ENCODE data around the gene RNU5D-1. TPM values are rescaled to one million over a fixed set of nuclear protein-coding genes. Genes with fewer than 3 reads are reported as not detected.

The RNU5D-1 gene
- total and polyA plus RNA-seq, 5 donors from 2014 or later = not detected

DNA sequence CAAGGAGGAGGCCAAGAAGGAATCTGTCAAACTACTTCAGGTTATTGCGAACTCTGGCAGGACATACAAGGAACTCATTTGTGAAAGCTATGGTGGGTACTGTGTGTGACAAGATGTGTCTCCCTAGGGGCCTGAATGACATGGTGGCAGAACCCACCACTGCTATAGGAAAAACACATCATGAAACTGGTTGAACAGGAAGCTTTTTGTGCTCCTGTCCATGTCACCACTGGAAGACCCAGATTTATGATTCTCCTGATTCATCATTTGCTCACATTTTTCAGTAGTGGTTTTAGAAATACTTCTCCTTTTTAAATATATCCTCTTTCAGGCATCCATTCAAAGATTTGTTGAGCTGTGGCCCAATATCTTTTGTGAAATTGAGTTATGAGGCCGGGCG lies 32.8 kb downstream of the RNU5D-1 start:
- Histone ChIP-seq H3K4me3 (ENCODE audit: low read depth, low read length) (no peak overlapping the region), H3K4me1 (ENCODE audit: control insufficient read depth, insufficient read depth, low read length, poor library complexity, severe bottlenecking) (peaks cover 9% of the 10 kb centered on the region), H3K36me3 (ENCODE audit: control insufficient read depth, insufficient read depth, low read length) (no peaks in the 10 kb centered on the region), H3K9me3 (ENCODE audit: control insufficient read depth in 2 of 2, low read length in 2 of 2) (no peaks in the 10 kb centered on the region), H3K27ac (ENCODE audit: insufficient read depth, low read length, poor library complexity, severe bottlenecking) (no peak overlapping the region), H3K27me3 (ENCODE audit: control insufficient read depth, insufficient read depth, low read length) (no peaks in the 10 kb centered on the region)
- no peak for ATAC-seq (ENCODE audit: low read depth in 2 of 2)
- no peak for DNase-seq
- no peak overlapping the region for H3K4me3 Mint-ChIP-seq
- peaks cover 0 to 16% (median 5%) of the 10 kb centered on the region in 4 donors for H3K4me1 Mint-ChIP-seq
- no peak overlapping the region for H3K27ac Mint-ChIP-seq
- no peaks in the 10 kb centered on the region for H3K9me3 Mint-ChIP-seq
- no peaks in the 10 kb centered on the region for H3K36me3 Mint-ChIP-seq
- no peaks in the 10 kb centered on the region for H3K27me3 Mint-ChIP-seq

DNA sequence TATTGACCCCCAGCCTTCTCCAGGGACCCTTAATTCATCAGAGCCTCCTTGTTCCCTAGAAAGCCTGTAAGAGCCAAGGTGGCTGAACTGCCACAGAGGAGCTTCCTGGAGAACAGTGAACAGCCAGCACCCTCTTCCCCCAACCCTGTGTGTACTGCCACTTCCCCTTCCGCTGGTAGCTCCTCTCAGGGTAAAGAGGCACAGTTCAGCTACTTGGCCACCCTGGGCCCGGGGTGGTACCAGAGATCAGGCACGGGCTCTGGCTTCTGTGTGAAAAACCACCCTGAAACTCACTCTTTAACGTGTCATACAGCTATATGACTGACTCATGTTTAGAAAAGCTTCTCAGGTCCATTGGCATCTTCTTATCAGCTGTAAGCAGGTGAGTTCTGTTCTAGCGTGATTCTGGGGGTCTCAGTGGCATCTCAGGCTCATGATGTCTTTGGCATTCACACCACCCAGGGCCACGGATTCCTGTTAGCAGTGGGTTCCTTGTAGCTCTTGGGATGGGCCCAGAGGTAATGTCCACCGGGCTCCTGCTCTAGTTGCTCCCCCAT lies 34.1 kb downstream of the RNU5D-1 start:
- H3K27me3 Mint-ChIP-seq = no peaks in the 10 kb centered on the region
- ATAC-seq (ENCODE audit: low read depth in 2 of 2) (peak; percentile 93 to 97), DNase-seq (peak in 2 of 3 donors; percentile 42 to 75)
- no peaks in the 10 kb centered on the region for H3K9me3 Mint-ChIP-seq
- Histone ChIP-seq H3K27me3 (ENCODE audit: control insufficient read depth, insufficient read depth, low read length) (no peaks in the 10 kb centered on the region), H3K9me3 (ENCODE audit: control insufficient read depth in 2 of 2, low read length in 2 of 2) (no peaks in the 10 kb centered on the region), H3K36me3 (ENCODE audit: control insufficient read depth, insufficient read depth, low read length) (no peaks in the 10 kb centered on the region), H3K4me1 (ENCODE audit: control insufficient read depth, insufficient read depth, low read length, poor library complexity, severe bottlenecking) (peaks cover 9% of the 10 kb centered on the region), H3K4me3 (ENCODE audit: low read depth, low read length) (peak overlapping the region; percentile 21), H3K27ac (ENCODE audit: insufficient read depth, low read length, poor library complexity, severe bottlenecking) (no peak overlapping the region)
- H3K36me3 Mint-ChIP-seq = no peaks in the 10 kb centered on the region
- H3K4me1 Mint-ChIP-seq = peaks cover 0 to 16% (median 5%) of the 10 kb centered on the region in 4 donors
- peak overlapping the region in 3 of 4 donors; percentile 40 to 59 (median 50) for H3K4me3 Mint-ChIP-seq
- H3K27ac Mint-ChIP-seq = peak overlapping the region in 2 of 3 donors; percentile 78 to 86

DNA sequence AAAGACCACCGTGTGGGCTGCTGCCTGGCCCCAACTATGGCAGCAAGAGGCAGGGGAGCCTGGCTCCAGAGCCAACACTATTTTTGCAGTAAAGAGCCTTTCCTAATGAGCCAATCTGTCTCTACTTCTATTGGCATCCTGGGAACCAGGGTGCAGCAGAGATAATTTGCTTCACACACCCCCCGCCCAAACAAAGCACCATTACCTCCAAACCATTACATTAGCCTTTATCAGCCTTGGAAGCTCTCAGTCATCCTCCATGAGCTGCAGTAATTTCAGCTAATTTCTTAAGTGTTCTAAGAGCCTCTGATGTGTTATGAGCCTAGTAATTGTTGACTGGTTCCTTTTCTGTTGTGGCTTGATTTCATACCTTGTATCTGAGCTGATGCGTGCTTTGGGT lies 34.9 kb downstream of the RNU5D-1 start:
- Histone ChIP-seq H3K36me3 (ENCODE audit: control insufficient read depth, insufficient read depth, low read length) (no peaks in the 10 kb centered on the region), H3K4me3 (ENCODE audit: low read depth, low read length) (no peak overlapping the region), H3K9me3 (ENCODE audit: control insufficient read depth in 2 of 2, low read length in 2 of 2) (no peaks in the 10 kb centered on the region), H3K4me1 (ENCODE audit: control insufficient read depth, insufficient read depth, low read length, poor library complexity, severe bottlenecking) (peaks cover 9% of the 10 kb centered on the region), H3K27me3 (ENCODE audit: control insufficient read depth, insufficient read depth, low read length) (no peaks in the 10 kb centered on the region), H3K27ac (ENCODE audit: insufficient read depth, low read length, poor library complexity, severe bottlenecking) (no peak overlapping the region)
- ATAC-seq (ENCODE audit: low read depth in 2 of 2) = no peak
- Mint-ChIP-seq H3K4me1 (peaks cover 0 to 16% (median 5%) of the 10 kb centered on the region in 4 donors), H3K27me3 (no peaks in the 10 kb centered on the region), H3K4me3 (no peak overlapping the region), H3K27ac (no peak overlapping the region), H3K9me3 (no peaks in the 10 kb centered on the region), H3K36me3 (no peaks in the 10 kb centered on the region)
- DNase-seq = no peak

DNA sequence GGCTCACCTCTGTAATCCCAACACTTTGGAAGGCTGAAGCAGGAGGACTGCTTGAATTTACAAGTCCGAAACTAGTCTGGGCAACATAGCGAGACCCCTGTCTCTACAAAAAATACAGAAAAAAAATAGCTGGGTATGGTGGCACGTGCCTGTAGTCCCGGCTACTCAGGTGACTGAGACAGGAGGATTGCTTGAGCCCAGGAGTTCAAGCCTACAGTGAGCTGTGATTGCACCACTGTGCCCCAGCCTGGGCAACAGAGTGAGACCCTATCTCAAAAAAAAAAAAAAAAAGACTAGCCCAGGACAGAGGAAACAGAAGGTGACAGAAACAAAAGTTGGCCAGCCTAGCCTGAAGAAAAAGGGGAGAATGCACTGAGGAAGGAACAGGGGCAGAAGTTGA lies 35.3 kb downstream of the RNU5D-1 start:
- Mint-ChIP-seq H3K27ac (no peak overlapping the region), H3K9me3 (no peaks in the 10 kb centered on the region), H3K4me3 (no peak overlapping the region), H3K4me1 (peaks cover 0 to 16% (median 5%) of the 10 kb centered on the region in 4 donors), H3K27me3 (no peaks in the 10 kb centered on the region), H3K36me3 (no peaks in the 10 kb centered on the region)
- ATAC-seq (ENCODE audit: low read depth in 2 of 2) (no peak), DNase-seq (no peak)
- Histone ChIP-seq H3K36me3 (ENCODE audit: control insufficient read depth, insufficient read depth, low read length) (no peaks in the 10 kb centered on the region), H3K27ac (ENCODE audit: insufficient read depth, low read length, poor library complexity, severe bottlenecking) (no peak overlapping the region), H3K9me3 (ENCODE audit: control insufficient read depth in 2 of 2, low read length in 2 of 2) (no peaks in the 10 kb centered on the region), H3K4me3 (ENCODE audit: low read depth, low read length) (no peak overlapping the region), H3K4me1 (ENCODE audit: control insufficient read depth, insufficient read depth, low read length, poor library complexity, severe bottlenecking) (peaks cover 9% of the 10 kb centered on the region), H3K27me3 (ENCODE audit: control insufficient read depth, insufficient read depth, low read length) (no peaks in the 10 kb centered on the region)

DNA sequence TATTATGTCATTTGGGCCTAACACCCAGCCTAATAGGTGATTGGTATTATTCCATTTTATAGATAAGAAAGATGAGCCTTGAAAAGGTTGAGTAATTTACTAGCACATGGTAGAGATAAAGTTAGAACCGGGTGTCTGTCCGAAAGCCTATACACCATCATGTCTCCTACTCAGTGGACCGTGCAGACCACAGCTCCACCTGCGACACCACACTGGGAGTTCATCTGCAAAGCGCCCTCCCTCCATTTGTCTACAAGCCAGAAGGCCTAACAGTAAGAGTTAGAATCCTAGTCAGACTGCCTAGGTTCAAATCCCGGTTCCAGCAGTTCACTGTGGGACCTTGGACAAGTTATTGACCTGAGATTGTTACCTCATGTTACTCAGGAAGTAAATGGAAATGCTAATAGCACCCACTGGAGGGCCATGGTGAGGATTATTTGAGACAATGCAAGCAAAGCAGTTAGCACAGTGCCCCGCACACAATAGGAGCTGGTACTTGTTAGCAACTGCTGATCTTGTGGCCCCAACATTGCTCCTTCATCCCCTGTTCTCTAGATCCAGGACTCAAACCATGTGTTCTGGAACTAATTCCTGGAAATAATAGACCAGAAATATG lies 36.0 kb downstream of the RNU5D-1 start:
- Histone ChIP-seq H3K27me3 (ENCODE audit: control insufficient read depth, insufficient read depth, low read length) (no peaks in the 10 kb centered on the region), H3K9me3 (ENCODE audit: control insufficient read depth in 2 of 2, low read length in 2 of 2) (no peaks in the 10 kb centered on the region), H3K36me3 (ENCODE audit: control insufficient read depth, insufficient read depth, low read length) (no peaks in the 10 kb centered on the region), H3K27ac (ENCODE audit: insufficient read depth, low read length, poor library complexity, severe bottlenecking) (no peak overlapping the region), H3K4me3 (ENCODE audit: low read depth, low read length) (no peak overlapping the region), H3K4me1 (ENCODE audit: control insufficient read depth, insufficient read depth, low read length, poor library complexity, severe bottlenecking) (peaks cover 9% of the 10 kb centered on the region)
- no peak overlapping the region for H3K27ac Mint-ChIP-seq
- H3K4me1 Mint-ChIP-seq = peaks cover 0 to 16% (median 5%) of the 10 kb centered on the region in 4 donors
- no peak overlapping the region for H3K4me3 Mint-ChIP-seq
- no peaks in the 10 kb centered on the region for H3K9me3 Mint-ChIP-seq
- peaks cover 5% of the 10 kb centered on the region for H3K27me3 Mint-ChIP-seq
- no peak for ATAC-seq (ENCODE audit: low read depth in 2 of 2)
- H3K36me3 Mint-ChIP-seq = no peaks in the 10 kb centered on the region
- DNase-seq = no peak

DNA sequence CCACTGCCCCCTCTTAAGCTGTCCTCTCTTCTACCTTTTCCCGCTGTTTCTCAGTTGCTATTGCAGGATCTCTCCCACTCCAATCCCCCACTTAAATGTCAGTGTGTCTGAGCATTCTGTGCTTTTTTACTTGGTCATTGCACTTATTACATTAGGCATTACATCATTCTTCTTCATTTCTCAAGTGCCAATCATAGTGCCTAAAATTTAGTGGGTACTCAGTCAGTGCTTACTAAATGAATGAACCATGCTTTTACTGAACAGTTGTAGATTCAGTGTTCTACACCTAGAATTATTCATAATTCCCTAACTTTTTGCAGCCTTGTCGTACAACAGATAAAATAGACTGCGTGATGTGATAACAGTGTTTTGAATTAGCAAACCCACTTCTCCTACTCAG lies 37.1 kb downstream of the RNU5D-1 start:
- no peaks in the 10 kb centered on the region for H3K36me3 Mint-ChIP-seq
- Histone ChIP-seq H3K27ac (ENCODE audit: insufficient read depth, low read length, poor library complexity, severe bottlenecking) (no peak overlapping the region), H3K4me3 (ENCODE audit: low read depth, low read length) (no peak overlapping the region), H3K36me3 (ENCODE audit: control insufficient read depth, insufficient read depth, low read length) (no peaks in the 10 kb centered on the region), H3K9me3 (ENCODE audit: control insufficient read depth in 2 of 2, low read length in 2 of 2) (no peaks in the 10 kb centered on the region), H3K27me3 (ENCODE audit: control insufficient read depth, insufficient read depth, low read length) (no peaks in the 10 kb centered on the region), H3K4me1 (ENCODE audit: control insufficient read depth, insufficient read depth, low read length, poor library complexity, severe bottlenecking) (peaks cover 9% of the 10 kb centered on the region)
- peaks cover 5% of the 10 kb centered on the region for H3K27me3 Mint-ChIP-seq
- peaks cover 0 to 16% (median 5%) of the 10 kb centered on the region in 4 donors for H3K4me1 Mint-ChIP-seq
- H3K27ac Mint-ChIP-seq = no peak overlapping the region
- DNase-seq (no peak), ATAC-seq (ENCODE audit: low read depth in 2 of 2) (no peak)
- no peaks in the 10 kb centered on the region for H3K9me3 Mint-ChIP-seq
- H3K4me3 Mint-ChIP-seq = no peak overlapping the region

DNA sequence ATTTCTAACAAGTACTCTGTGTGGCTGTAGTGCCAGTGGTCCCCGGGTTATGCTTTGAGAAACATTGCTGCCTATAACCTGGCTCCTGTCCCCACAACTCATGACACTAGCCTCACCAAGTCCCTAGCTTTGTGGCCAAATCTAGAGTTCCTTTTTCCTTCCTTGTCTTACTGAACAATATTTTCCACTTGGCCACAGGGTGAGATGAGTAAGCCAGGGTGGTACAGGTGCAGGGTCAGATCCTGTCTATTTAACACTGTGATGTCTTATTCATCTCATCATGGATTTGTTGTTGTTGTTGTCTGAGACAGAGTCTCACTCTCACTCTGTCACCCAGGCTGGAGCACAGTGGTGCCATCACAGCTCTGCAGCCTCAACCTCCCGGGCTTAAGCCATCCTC lies 37.8 kb downstream of the RNU5D-1 start:
- peaks cover 0 to 16% (median 5%) of the 10 kb centered on the region in 4 donors for H3K4me1 Mint-ChIP-seq
- no peaks in the 10 kb centered on the region for H3K27me3 ChIP-seq (ENCODE audit: control insufficient read depth, insufficient read depth, low read length)
- no peak for ATAC-seq (ENCODE audit: low read depth in 2 of 2)
- H3K27me3 Mint-ChIP-seq = peaks cover 5% of the 10 kb centered on the region
- no peak overlapping the region for H3K4me3 Mint-ChIP-seq
- peak overlapping the region in 1 of 3 donors; percentile 26 for H3K27ac Mint-ChIP-seq
- DNase-seq = no peak
- no peaks in the 10 kb centered on the region for H3K36me3 ChIP-seq (ENCODE audit: control insufficient read depth, insufficient read depth, low read length)
- H3K9me3 Mint-ChIP-seq = no peaks in the 10 kb centered on the region
- H3K36me3 Mint-ChIP-seq = no peaks in the 10 kb centered on the region
- H3K4me1 ChIP-seq (ENCODE audit: control insufficient read depth, insufficient read depth, low read length, poor library complexity, severe bottlenecking) = peaks cover 9% of the 10 kb centered on the region
- H3K4me3 ChIP-seq (ENCODE audit: low read depth, low read length) = no peak overlapping the region
- no peaks in the 10 kb centered on the region for H3K9me3 ChIP-seq (ENCODE audit: control insufficient read depth in 2 of 2, low read length in 2 of 2)
- H3K27ac ChIP-seq (ENCODE audit: insufficient read depth, low read length, poor library complexity, severe bottlenecking) = no peak overlapping the region

DNA sequence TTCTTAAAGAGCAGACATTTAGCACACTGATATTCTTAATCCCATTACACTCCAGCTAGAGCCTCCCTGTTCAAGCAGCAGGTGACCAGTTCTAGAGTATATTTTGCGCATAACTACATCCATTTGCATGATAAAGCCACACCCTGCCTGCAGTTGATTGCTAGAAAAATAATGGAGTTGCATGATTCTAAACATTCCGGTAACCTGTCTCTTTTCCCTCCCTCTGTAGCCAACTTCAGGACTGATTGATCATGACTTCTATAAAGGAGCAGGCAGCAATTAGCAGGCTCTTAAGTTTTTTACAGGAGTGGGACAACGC lies 41.6 kb downstream of the RNU5D-1 start:
- Mint-ChIP-seq H3K27me3 (peaks cover 5% of the 10 kb centered on the region), H3K4me1 (no peaks in the 10 kb centered on the region), H3K27ac (no peak overlapping the region), H3K36me3 (no peaks in the 10 kb centered on the region), H3K4me3 (no peak overlapping the region), H3K9me3 (no peaks in the 10 kb centered on the region)
- no peak for ATAC-seq (ENCODE audit: low read depth in 2 of 2)
- no peak overlapping the region for H3K4me3 ChIP-seq (ENCODE audit: low read depth, low read length)
- no peaks in the 10 kb centered on the region for H3K4me1 ChIP-seq (ENCODE audit: control insufficient read depth, insufficient read depth, low read length, poor library complexity, severe bottlenecking)
- DNase-seq = no peak
- no peak overlapping the region for H3K27ac ChIP-seq (ENCODE audit: insufficient read depth, low read length, poor library complexity, severe bottlenecking)
- no peaks in the 10 kb centered on the region for H3K27me3 ChIP-seq (ENCODE audit: control insufficient read depth, insufficient read depth, low read length)
- H3K9me3 ChIP-seq (ENCODE audit: control insufficient read depth in 2 of 2, low read length in 2 of 2) = no peaks in the 10 kb centered on the region
- H3K36me3 ChIP-seq (ENCODE audit: control insufficient read depth, insufficient read depth, low read length) = no peaks in the 10 kb centered on the region

Measured in CD4-positive, CD25-positive, alpha-beta regulatory T cell (primary cell).